ENCODE measurements around the gene SNX15.
"Not testable (repeated sequence)": the region's sequence is repeated elsewhere in the genome, so short reads cannot be mapped to it uniquely, and the experiment has no call there.

The SNX15 gene

GRCh38 chr11:65016705-65017104 is 10.5 kb upstream of the SNX15 start:
- DNase-seq (ENCODE audit: low read depth in 2 of 2): no peak

GRCh38 chr11:65017937-65018336 is 9.3 kb upstream of the SNX15 start:
- no peak for DNase-seq (ENCODE audit: low read depth in 2 of 2)

GRCh38 chr11:65019824-65020223 is 7.4 kb upstream of the SNX15 start:
- DNase-seq (ENCODE audit: low read depth in 2 of 2): no peak

- DNase-seq (ENCODE audit: low read depth in 2 of 2): no peak
These were observed 6.2 kb upstream of the SNX15 start for GRCh38 chr11:65021003-65021402.

GRCh38 chr11:65021509-65021908 is 5.7 kb upstream of the SNX15 start:
- DNase-seq (ENCODE audit: low read depth in 2 of 2): no peak

GRCh38 chr11:65023502-65023901 is 3.7 kb upstream of the SNX15 start:
- DNase-seq (ENCODE audit: low read depth in 2 of 2): not testable (repeated sequence)

GRCh38 chr11:65026810-65027209 is 429 bp upstream of the SNX15 start:
- DNase-seq (ENCODE audit: low read depth in 2 of 2): no peak

- DNase-seq (ENCODE audit: low read depth in 2 of 2): no peak
These were observed 5.0 kb downstream of the SNX15 start for GRCh38 chr11:65032216-65032615.

GRCh38 chr11:65034423-65034822 is 7.2 kb downstream of the SNX15 start:
- DNase-seq (ENCODE audit: low read depth in 2 of 2): no peak

GRCh38 chr11:65035579-65035978 is 8.3 kb downstream of the SNX15 start:
- no peak for DNase-seq (ENCODE audit: low read depth in 2 of 2)

GRCh38 chr11:65036931-65037330 is 9.7 kb downstream of the SNX15 start:
- DNase-seq (ENCODE audit: low read depth in 2 of 2): no peak

GRCh38 chr11:65040520-65040846 is 13.2 kb downstream of the SNX15 start:
- DNase-seq (ENCODE audit: low read depth in 2 of 2): no peak

GRCh38 chr11:65040847-65041622 is 13.8 kb downstream of the SNX15 start, which contains the start of gene SAC3D1:
Gene SAC3D1, plus strand, starts transcription at chr11:65041210. Its CDS starts 83 bp downstream, at chr11:65041293.
- peak; percentile 57 to 63 for DNase-seq (ENCODE audit: low read depth in 2 of 2)

GRCh38 chr11:65042891-65043290 is 15.7 kb downstream of the SNX15 start:
- DNase-seq (ENCODE audit: low read depth in 2 of 2): no peak

GRCh38 chr11:65043881-65044501 is 16.8 kb downstream of the SNX15 start:
- no peak for DNase-seq (ENCODE audit: low read depth in 2 of 2)

GRCh38 chr11:65045061-65045460 is 17.8 kb downstream of the SNX15 start:
- DNase-seq (ENCODE audit: low read depth in 2 of 2): no peak

- no peak for DNase-seq (ENCODE audit: low read depth in 2 of 2)
These were observed 18.5 kb downstream of the SNX15 start for GRCh38 chr11:65045728-65046127.

GRCh38 chr11:65047581-65048422 is 20.6 kb downstream of the SNX15 start:
- DNase-seq (ENCODE audit: low read depth in 2 of 2): peak in 1 of 2 donors; percentile 2

- no peak for DNase-seq (ENCODE audit: low read depth in 2 of 2)
These were observed 24.2 kb downstream of the SNX15 start for GRCh38 chr11:65051398-65051858.

GRCh38 chr11:65053827-65054508 is 26.7 kb downstream of the SNX15 start:
- DNase-seq (ENCODE audit: low read depth in 2 of 2): no peak

GRCh38 chr11:65055538-65055937 is 28.3 kb downstream of the SNX15 start:
- DNase-seq (ENCODE audit: low read depth in 2 of 2): no peak

GRCh38 chr11:65056999-65057398 is 29.8 kb downstream of the SNX15 start:
- DNase-seq (ENCODE audit: low read depth in 2 of 2): no peak
